ENCODE data around the gene PRDM10. TPM values are rescaled to one million over a fixed set of nuclear protein-coding genes. Genes with fewer than 3 reads are reported as not detected.
A peak's percentile ranks its signal among the peaks of the same experiment; 100 is the strongest.

Gene PRDM10, protein sequence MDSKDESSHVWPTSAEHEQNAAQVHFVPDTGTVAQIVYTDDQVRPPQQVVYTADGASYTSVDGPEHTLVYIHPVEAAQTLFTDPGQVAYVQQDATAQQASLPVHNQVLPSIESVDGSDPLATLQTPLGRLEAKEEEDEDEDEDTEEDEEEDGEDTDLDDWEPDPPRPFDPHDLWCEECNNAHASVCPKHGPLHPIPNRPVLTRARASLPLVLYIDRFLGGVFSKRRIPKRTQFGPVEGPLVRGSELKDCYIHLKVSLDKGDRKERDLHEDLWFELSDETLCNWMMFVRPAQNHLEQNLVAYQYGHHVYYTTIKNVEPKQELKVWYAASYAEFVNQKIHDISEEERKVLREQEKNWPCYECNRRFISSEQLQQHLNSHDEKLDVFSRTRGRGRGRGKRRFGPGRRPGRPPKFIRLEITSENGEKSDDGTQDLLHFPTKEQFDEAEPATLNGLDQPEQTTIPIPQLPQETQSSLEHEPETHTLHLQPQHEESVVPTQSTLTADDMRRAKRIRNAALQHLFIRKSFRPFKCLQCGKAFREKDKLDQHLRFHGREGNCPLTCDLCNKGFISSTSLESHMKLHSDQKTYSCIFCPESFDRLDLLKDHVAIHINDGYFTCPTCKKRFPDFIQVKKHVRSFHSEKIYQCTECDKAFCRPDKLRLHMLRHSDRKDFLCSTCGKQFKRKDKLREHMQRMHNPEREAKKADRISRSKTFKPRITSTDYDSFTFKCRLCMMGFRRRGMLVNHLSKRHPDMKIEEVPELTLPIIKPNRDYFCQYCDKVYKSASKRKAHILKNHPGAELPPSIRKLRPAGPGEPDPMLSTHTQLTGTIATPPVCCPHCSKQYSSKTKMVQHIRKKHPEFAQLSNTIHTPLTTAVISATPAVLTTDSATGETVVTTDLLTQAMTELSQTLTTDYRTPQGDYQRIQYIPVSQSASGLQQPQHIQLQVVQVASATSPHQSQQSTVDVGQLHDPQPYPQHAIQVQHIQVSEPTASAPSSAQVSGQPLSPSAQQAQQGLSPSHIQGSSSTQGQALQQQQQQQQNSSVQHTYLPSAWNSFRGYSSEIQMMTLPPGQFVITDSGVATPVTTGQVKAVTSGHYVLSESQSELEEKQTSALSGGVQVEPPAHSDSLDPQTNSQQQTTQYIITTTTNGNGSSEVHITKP
- polyA plus RNA-seq (2013, experiment 1 of 2): 6.6 TPM
- polyA plus RNA-seq (2013, experiment 2 of 2): 6.0 TPM

DNA sequence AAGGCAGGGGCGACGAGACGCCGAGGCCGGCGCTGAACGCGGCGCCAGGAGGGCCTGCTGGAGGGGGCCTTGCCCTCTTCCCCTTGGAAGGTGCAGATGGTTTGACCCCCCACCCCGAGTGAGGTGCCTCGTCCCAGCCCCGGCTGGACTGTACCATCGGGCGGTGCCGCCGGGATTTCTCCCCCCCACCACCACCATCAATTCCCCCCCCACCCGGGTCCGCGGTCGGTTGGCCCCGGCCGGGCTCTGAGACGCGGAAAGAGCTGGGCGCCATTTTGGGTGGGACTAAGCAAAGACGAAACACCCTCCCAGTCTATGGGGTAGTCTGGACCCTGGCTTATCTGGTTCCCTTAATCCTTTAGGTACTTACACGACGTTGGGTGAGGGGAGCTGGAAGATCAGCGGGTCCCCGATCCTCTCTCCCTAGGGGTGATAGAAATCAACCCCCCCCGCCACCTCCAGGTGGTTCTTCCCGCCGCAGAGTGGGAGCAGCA, at the start of gene PRDM10:
Gene PRDM10, minus strand, starts transcription at position 484 of the 494 bp plus-strand sequence. CDS start 41,871 bp downstream, outside the sequence.
- peak within 1 kb of the TSS; percentile 88 for H3K4me3 ChIP-seq (ENCODE audit: low read length)
- H3K27ac ChIP-seq (ENCODE audit: low read depth, low read length): peak within 1 kb of the TSS; percentile 99
- no peaks in the 10 kb centered on the region for H3K36me3 ChIP-seq (ENCODE audit: insufficient read depth, low read length)
- no peaks in the 10 kb centered on the region for H3K27me3 ChIP-seq (ENCODE audit: insufficient read depth, low read length)
- peak within 1 kb of the TSS; percentile 99 for H3K9ac ChIP-seq (ENCODE audit: low read depth, low read length)
- H3K4me1 ChIP-seq (ENCODE audit: insufficient read depth, low read length): peaks cover 8% of the 10 kb centered on the region; the same call in 1 of the 2 replicates
- under 1% methylated on average over 33 of the region's 33 CpGs for WGBS
- H3K9me3 ChIP-seq (ENCODE audit: insufficient read depth, low read depth, low read length): no peaks in the 10 kb centered on the region

DNA sequence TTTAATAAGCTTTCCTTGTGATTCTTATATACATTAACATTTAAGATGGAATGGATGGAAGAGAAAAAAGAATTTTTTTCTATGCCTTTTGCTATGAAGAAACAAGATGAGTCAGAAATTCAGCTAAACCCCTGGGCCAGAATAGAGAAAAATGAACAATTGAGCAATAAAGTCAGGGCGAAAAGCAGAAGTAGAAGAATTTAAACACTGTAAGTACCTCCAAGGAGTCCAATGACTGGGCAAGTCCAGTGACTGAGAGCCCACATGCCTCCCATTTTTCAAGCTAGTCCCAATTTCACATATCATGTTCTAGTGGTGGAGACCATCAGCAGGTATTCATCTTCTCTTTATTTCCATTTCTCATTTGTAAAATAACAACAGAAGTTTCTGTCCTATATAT, 48.4 kb upstream of the PRDM10 start:
- H3K9ac ChIP-seq (ENCODE audit: low read depth, low read length): no peak overlapping the region
- peaks cover 5% of the 10 kb centered on the region; the same call in 1 of the 2 replicates for H3K4me1 ChIP-seq (ENCODE audit: insufficient read depth, low read length)
- H3K4me3 ChIP-seq (ENCODE audit: low read length): no peak overlapping the region
- no peak overlapping the region for H3K27ac ChIP-seq (ENCODE audit: low read depth, low read length)
- H3K36me3 ChIP-seq (ENCODE audit: insufficient read depth, low read length): no peaks in the 10 kb centered on the region
- no peaks in the 10 kb centered on the region for H3K9me3 ChIP-seq (ENCODE audit: insufficient read depth, low read depth, low read length)
- 100% methylated on average over 1 of the region's 1 CpG for WGBS
- H3K27me3 ChIP-seq (ENCODE audit: insufficient read depth, low read length): 0 out of 2 replicates have a peak, but pooled peaks cover 2% of the 10 kb centered on the region

DNA sequence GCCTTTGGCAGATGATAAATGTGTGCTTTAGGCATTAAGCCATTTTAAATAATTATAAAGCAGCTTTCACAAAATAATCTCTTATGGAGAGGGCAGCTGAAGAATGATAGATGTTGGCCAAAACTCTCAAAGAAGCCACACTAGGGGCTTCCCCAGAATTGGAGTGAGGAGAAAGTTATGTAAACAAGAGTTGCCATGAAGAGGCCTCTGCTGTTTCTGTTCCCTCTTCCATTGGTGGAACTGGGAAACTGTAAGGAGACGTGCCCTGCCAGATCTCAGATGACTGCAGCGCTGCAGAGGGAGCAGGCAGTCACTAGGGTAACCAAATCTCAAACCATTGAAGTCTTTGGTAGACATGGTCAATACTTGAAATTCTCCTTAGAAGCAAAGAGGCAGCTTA, 47.6 kb upstream of the PRDM10 start:
- 62% methylated on average over 2 of the region's 2 CpGs for WGBS
- H3K4me1 ChIP-seq (ENCODE audit: insufficient read depth, low read length): peaks cover 5% of the 10 kb centered on the region; the same call in 1 of the 2 replicates
- H3K4me3 ChIP-seq (ENCODE audit: low read length): no peak overlapping the region
- H3K27me3 ChIP-seq (ENCODE audit: insufficient read depth, low read length): 0 out of 2 replicates have a peak, but pooled peaks cover 2% of the 10 kb centered on the region
- no peaks in the 10 kb centered on the region for H3K9me3 ChIP-seq (ENCODE audit: insufficient read depth, low read depth, low read length)
- no peaks in the 10 kb centered on the region for H3K36me3 ChIP-seq (ENCODE audit: insufficient read depth, low read length)
- H3K27ac ChIP-seq (ENCODE audit: low read depth, low read length): no peak overlapping the region
- no peak overlapping the region for H3K9ac ChIP-seq (ENCODE audit: low read depth, low read length)

DNA sequence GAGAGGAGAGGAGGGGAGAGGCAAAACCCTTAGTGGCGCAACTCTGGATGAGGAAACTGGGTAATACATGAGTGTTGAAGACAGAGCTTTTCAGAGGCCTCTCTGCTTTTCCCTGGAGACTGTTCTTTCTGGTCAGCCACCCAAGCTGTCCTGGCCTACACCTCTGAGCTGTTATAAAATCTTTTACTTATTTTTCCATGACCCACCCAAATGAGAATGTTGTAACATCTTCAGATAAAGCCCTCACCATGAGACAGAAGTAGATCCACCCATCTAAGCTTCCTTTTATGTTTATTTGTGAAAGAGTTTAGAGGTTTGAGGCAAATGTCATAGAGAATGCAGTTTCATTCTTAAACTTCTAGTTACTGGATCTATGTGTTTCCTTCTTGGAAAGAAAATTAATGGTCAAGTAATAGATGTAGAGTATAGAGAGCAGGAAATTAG, 46.7 kb upstream of the PRDM10 start:
- Histone ChIP-seq H3K4me3 (ENCODE audit: low read length) (no peak overlapping the region), H3K27ac (ENCODE audit: low read depth, low read length) (no peak overlapping the region), H3K9me3 (ENCODE audit: insufficient read depth, low read depth, low read length) (0 out of 2 replicates have a peak, but pooled peaks cover 2% of the 10 kb centered on the region), H3K36me3 (ENCODE audit: insufficient read depth, low read length) (no peaks in the 10 kb centered on the region), H3K9ac (ENCODE audit: low read depth, low read length) (no peak overlapping the region), H3K27me3 (ENCODE audit: insufficient read depth, low read length) (no peaks in the 10 kb centered on the region), H3K4me1 (ENCODE audit: insufficient read depth, low read length) (peaks cover 5% of the 10 kb centered on the region; the same call in 1 of the 2 replicates)
- WGBS: 88% methylated on average over 1 of the region's 1 CpG

DNA sequence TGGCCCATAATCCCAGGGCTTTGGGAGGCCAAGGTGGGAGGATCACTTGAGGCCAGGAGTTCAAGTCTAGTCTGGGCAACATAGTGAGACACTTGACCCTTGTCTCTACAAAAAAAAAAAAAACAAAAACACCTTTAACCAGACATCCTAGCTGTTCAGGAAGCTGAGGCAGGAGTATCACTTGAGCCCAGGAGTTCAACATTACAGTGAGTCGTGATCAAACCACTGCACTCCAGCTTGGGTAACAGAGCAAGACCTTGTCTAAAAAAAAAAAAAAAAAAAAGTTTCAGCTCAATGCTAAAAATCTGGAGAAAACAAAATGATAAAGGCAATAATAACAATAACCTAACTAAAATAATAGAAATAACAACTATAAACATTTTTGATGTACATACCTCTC, 44.5 kb upstream of the PRDM10 start:
- Histone ChIP-seq H3K27ac (ENCODE audit: low read depth, low read length) (no peak overlapping the region), H3K9ac (ENCODE audit: low read depth, low read length) (no peak overlapping the region), H3K4me3 (ENCODE audit: low read length) (no peak overlapping the region), H3K9me3 (ENCODE audit: insufficient read depth, low read depth, low read length) (0 out of 2 replicates have a peak, but pooled peaks cover 2% of the 10 kb centered on the region), H3K4me1 (ENCODE audit: insufficient read depth, low read length) (peaks cover 5% of the 10 kb centered on the region; the same call in 1 of the 2 replicates), H3K27me3 (ENCODE audit: insufficient read depth, low read length) (no peaks in the 10 kb centered on the region), H3K36me3 (ENCODE audit: insufficient read depth, low read length) (no peaks in the 10 kb centered on the region)
- 96% methylated on average over 1 of the region's 1 CpG for WGBS

DNA sequence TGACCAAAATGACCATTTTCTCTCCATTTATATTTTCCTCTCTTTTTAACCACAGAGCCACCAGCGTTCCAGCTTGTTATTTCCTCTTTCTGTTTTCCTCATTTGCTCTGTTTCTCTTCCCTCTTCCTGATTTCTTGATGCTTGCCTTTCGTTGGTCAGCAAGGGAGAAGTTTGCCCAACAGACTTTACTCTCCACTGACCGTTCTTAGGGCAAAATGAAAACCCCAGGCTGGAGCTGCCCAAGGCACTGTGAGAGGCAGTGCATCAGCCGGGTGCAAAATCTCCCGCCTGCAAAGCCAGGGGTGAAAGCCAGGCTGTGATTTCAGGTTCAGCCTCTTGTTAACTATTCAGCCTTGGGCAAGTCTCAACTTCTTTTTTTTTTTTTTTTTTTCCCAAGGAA, 40.9 kb upstream of the PRDM10 start:
- H3K4me3 ChIP-seq (ENCODE audit: low read length): no peak overlapping the region
- H3K36me3 ChIP-seq (ENCODE audit: insufficient read depth, low read length): no peaks in the 10 kb centered on the region
- no peak overlapping the region for H3K27ac ChIP-seq (ENCODE audit: low read depth, low read length)
- WGBS: 93% methylated on average over 5 of the region's 5 CpGs
- H3K27me3 ChIP-seq (ENCODE audit: insufficient read depth, low read length): no peaks in the 10 kb centered on the region
- 0 out of 2 replicates have a peak, but pooled peaks cover 2% of the 10 kb centered on the region for H3K9me3 ChIP-seq (ENCODE audit: insufficient read depth, low read depth, low read length)
- no peaks in the 10 kb centered on the region for H3K4me1 ChIP-seq (ENCODE audit: insufficient read depth, low read length)
- H3K9ac ChIP-seq (ENCODE audit: low read depth, low read length): no peak overlapping the region

DNA sequence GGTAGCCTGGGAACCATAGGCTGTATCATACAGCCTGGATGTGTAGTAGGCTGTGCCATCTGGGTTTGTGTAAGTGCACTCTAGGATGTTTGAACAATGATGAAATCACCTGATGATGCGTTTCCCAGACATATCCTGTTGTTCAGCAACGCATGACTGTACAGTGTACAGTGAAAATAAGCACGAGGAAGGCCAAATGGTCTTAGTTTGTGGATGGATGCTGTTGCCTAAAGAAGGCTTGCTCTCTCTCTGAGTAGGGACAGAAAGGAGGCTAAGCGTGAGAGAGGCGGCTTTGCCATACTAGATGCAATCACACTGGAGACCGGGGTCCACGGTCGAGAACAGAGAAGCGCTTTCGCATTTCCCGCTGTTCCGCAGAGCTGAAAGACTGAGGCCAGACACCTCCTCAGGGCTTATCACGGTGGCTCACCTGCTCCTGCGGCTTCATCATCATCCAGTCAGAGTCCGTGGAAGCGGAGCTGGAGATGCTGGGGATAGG, 39.5 kb upstream of the PRDM10 start:
- Histone ChIP-seq H3K9me3 (ENCODE audit: insufficient read depth, low read depth, low read length) (0 out of 2 replicates have a peak, but pooled peaks cover 2% of the 10 kb centered on the region), H3K27me3 (ENCODE audit: insufficient read depth, low read length) (no peaks in the 10 kb centered on the region), H3K9ac (ENCODE audit: low read depth, low read length) (no peak overlapping the region), H3K36me3 (ENCODE audit: insufficient read depth, low read length) (no peaks in the 10 kb centered on the region), H3K4me1 (ENCODE audit: insufficient read depth, low read length) (peaks cover 6% of the 10 kb centered on the region; the same call in 1 of the 2 replicates), H3K4me3 (ENCODE audit: low read length) (no peak overlapping the region), H3K27ac (ENCODE audit: low read depth, low read length) (no peak overlapping the region)
- WGBS: 93% methylated on average over 16 of the region's 16 CpGs

DNA sequence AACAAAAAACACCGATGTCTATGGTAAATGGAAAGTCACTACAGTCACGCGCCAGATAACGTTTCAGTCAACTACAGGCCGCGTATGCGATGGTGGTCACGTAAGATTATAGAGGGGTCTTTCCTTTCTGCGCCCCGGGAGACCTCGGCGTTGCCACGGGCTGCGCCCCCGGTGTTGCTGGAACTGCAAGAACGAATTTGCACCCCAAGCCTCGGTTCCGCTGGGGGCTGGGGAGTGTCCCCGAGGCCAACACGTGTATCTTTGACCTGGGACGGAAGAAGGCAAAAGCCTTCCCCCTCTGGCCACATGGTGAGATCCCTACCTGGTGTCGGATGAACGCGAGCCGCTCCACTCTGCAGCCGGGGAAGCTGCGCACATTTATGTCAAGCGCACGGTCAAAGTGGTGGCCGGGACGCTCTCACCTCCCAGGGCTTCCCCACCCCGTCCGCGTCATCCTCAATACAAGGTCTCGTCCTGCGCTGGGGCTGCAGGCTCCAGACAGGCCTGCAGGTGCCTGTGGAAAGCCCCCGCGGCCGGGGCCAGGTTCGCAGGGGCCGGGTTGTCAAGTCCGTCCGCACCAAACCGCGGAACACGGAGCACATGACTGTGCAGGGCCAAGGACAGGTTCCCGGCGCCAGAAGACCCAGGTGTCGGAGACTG, 37.8 kb upstream of the PRDM10 start:
- H3K27me3 ChIP-seq (ENCODE audit: insufficient read depth, low read length): no peaks in the 10 kb centered on the region
- peaks cover 6% of the 10 kb centered on the region; the same call in 1 of the 2 replicates for H3K4me1 ChIP-seq (ENCODE audit: insufficient read depth, low read length)
- no peak overlapping the region for H3K4me3 ChIP-seq (ENCODE audit: low read length)
- no peak overlapping the region for H3K27ac ChIP-seq (ENCODE audit: low read depth, low read length)
- 96% methylated on average over 49 of the region's 49 CpGs for WGBS
- H3K36me3 ChIP-seq (ENCODE audit: insufficient read depth, low read length): no peaks in the 10 kb centered on the region
- 0 out of 2 replicates have a peak, but pooled peaks cover 2% of the 10 kb centered on the region for H3K9me3 ChIP-seq (ENCODE audit: insufficient read depth, low read depth, low read length)
- no peak overlapping the region for H3K9ac ChIP-seq (ENCODE audit: low read depth, low read length)

DNA sequence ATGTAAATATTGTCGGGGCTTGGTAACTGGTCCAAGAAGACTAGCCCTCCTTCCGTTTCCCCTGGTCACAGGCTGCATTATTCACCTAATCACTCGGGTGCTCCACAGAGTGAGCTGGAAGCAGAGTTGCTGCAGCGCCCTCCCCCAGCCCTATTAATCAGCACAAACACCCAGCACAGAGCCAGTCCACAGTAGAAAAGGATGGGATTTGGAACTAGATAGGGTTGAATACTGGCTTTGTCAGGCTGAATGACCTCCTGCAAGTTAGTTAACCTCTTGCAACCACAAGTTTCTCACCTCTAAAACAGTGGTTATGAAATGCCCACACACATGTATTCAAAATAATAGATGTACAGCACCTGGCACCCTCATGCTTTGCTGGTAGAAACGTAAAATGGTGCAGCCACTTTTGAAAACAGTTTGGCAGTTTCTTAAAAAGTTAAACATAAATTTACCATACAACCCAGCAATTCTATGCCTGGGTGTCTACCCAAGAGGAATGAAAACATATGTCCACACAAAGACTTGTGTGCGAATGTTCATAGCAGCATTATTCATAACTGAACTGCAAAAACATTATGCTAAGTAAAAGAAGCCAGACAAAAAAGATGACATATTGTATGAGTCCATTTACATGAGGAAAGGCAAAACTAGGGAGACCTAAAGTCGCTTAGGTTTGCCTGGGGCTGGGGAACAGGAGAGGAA, 35.4 kb upstream of the PRDM10 start:
- H3K9me3 ChIP-seq (ENCODE audit: insufficient read depth, low read depth, low read length): no peaks in the 10 kb centered on the region
- H3K36me3 ChIP-seq (ENCODE audit: insufficient read depth, low read length): no peaks in the 10 kb centered on the region
- no peaks in the 10 kb centered on the region for H3K27me3 ChIP-seq (ENCODE audit: insufficient read depth, low read length)
- H3K4me3 ChIP-seq (ENCODE audit: low read length): no peak overlapping the region
- no peak overlapping the region for H3K9ac ChIP-seq (ENCODE audit: low read depth, low read length)
- no peak overlapping the region for H3K27ac ChIP-seq (ENCODE audit: low read depth, low read length)
- 78% methylated on average over 6 of the region's 7 CpGs for WGBS
- H3K4me1 ChIP-seq (ENCODE audit: insufficient read depth, low read length): peaks cover 6% of the 10 kb centered on the region; the same call in 1 of the 2 replicates

Data from HUES64 (cell line).